GM12891 (cell line): ENCODE data around the gene UBE2O.

Experiments
- PAX5 ChIP-seq: IDR thresholded peaks from 2 replicates; pipeline ENCODE4 v1.6.1; 2011; ENCODE audit warnings: low read length, moderate library complexity, mild to moderate bottlenecking; ENCODE audit not compliant: insufficient read depth, severe bottlenecking
- POLR2A ChIP-seq: IDR thresholded peaks from 2 replicates; pipeline ENCODE4 v1.6.1; 2011; ENCODE audit warnings: low read depth, low read length, control low read depth
- POLR2AphosphoS5 ChIP-seq: IDR thresholded peaks from 2 replicates; pipeline ENCODE4 v1.6.1; 2011; ENCODE audit warnings: low read depth, low read length, control low read depth
- POU2F2 ChIP-seq: IDR thresholded peaks from 2 replicates; pipeline ENCODE4 v1.6.1; 2011; ENCODE audit warnings: low read depth, mild to moderate bottlenecking, control low read depth, low read length, moderate library complexity
- SPI1 ChIP-seq: IDR thresholded peaks from 2 replicates; pipeline ENCODE4 v1.6.1; 2011; ENCODE audit warnings: low read depth, low read length, control low read depth
- TAF1 ChIP-seq: IDR thresholded peaks from 2 replicates; pipeline ENCODE4 v1.6.1; 2011; ENCODE audit warnings: low read depth, low read length, control low read depth

GRCh38 chr17:76345377-76345974 lies 107.5 kb downstream of the UBE2O start:
- TF ChIP-seq POLR2AphosphoS5 (no peak), POLR2A (no peak), TAF1 (no peak), PAX5 (no peak), SPI1 (no peak), POU2F2 (no peak)
